ENCODE results near the gene B2M.
"Not testable (repeated sequence)": the region's sequence is repeated elsewhere in the genome, so short reads cannot be mapped to it uniquely, and the experiment has no call there.

DNA sequence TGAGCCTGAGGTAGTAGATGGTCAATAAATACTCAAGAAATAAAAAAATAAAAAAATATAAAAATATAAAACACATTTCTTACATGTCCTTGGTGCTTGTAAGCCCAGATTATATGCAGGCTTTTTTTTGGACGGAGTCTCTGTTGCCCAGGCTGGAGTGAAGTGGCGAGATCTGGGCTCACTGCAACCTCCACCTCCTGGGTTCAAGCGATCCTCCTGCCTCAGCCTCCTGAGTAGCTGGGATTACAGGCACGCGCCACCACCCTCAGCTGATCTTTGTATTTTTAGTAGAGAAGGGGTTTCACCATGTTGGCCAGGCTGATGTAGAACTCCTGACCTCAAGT, 16.9 kb downstream of the B2M start:
- TF ChIP-seq, protein P1, sequence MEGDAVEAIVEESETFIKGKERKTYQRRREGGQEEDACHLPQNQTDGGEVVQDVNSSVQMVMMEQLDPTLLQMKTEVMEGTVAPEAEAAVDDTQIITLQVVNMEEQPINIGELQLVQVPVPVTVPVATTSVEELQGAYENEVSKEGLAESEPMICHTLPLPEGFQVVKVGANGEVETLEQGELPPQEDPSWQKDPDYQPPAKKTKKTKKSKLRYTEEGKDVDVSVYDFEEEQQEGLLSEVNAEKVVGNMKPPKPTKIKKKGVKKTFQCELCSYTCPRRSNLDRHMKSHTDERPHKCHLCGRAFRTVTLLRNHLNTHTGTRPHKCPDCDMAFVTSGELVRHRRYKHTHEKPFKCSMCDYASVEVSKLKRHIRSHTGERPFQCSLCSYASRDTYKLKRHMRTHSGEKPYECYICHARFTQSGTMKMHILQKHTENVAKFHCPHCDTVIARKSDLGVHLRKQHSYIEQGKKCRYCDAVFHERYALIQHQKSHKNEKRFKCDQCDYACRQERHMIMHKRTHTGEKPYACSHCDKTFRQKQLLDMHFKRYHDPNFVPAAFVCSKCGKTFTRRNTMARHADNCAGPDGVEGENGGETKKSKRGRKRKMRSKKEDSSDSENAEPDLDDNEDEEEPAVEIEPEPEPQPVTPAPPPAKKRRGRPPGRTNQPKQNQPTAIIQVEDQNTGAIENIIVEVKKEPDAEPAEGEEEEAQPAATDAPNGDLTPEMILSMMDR (IDR thresholded peaks at IDR 0.05; ENCODE audit: borderline replicate concordance, extremely low read depth, low read length, poor library complexity, severe bottlenecking), result not testable (repeated sequence)
- not testable (repeated sequence) for TF ChIP-seq EZH2 (IDR thresholded peaks at IDR 0.05; ENCODE audit: borderline replicate concordance, low read depth, low read length, severe bottlenecking)

Measured in DND-41 (cell line).